T47D (cell line): ENCODE data around the gene LARP7.
"Not testable (repeated sequence)": the region's sequence is repeated elsewhere in the genome, so short reads cannot be mapped to it uniquely, and the experiment has no call there.

Experiments
- DNase-seq, 2 experiments: peaks; one replicate each; pipeline versions ENCODE4 v3.0.0 to v3.0.0-alpha.2; 2011 to 2012; ENCODE audit warnings: low read depth in 1 of 2, low spot score in 1 of 2
- JUND ChIP-seq: IDR thresholded peaks from 2 replicates; pipeline ENCODE4 v1.6.1; 2012; ENCODE audit warnings: low read depth
- in situ Hi-C: cut with HindIII; loops from 2 replicates; pipeline ENCODE4 v1.10.0; 2016; ENCODE audit warnings: low sequenced_read_pairs, low pct_unique_long_range_greater_than_20kb

The LARP7 gene

DNA sequence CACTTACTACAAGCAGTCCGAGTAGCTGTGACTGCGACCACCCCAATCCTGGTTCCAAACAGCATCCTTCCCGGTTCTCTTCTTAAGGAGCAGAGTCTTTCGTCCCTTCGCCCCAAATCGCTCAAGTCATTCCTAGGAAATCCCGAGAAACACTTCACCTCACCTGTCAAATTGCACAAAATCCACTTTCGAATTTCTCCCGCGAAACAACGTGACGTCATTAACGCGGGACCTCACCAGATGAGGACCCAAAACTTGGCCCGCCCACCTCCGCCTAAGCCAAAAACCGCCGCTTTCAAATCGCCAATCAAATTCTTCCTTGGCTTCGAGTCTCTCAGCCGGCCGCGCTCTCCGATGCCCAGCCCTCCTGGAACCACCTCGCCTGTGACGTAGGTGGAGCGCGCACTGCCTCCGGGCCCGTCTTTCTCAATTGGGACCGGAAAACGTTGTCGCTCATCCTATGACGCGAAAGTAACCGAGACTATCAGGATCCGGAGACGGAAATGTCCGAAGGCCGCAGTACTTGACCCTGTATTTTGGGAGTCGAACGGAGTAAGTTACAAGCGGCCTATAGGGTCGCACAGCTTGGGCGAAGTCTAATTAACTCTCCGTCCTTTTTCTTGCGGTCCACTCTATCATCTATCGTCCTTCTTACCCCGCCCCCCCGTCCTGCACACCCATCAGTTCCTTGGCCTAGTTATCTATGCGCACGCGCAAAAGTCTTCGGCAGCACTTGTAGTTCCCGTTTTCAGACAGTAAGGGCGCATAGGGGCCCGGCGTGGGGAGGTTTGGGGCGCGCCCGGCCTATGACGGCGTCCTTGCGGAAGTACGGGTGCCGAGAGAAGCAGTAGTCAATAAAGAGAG lies at the start of gene LARP7, which contains the start of gene ZGRF1:
LARP7 (plus strand) TSS at position 456 of the 864 bp plus-strand sequence. CDS start 7,527 bp downstream, outside the sequence.
ZGRF1 (minus strand) TSS at position 222 of the 864 bp plus-strand sequence. CDS start 3,733 bp downstream, outside the sequence.
- peak; percentile 44 to 98 for DNase-seq
- TF ChIP-seq JUND, result no peak
- in situ Hi-C loops, result no loop called here

DNA sequence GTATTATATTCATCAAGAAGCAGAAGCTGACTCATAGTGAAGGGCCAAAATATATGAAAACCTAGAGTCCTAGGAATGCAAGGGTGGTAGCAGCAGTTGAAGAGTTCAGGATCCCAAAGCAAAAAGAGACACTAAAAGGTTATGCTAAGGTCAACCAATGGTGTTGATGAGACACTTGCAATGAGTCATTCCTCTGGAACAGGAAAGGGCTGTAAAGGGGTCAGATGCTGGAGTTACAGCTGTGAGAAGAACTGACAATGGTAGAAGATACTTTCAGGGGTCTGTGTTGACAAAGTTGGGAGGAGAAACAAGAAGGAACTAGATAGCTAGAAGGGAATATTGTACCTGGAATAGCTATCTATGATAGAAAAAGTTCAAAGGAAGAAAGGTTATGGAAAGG lies 47.7 kb upstream of the LARP7 start:
- in situ Hi-C loops, result no loop called here
- no peak for TF ChIP-seq JUND
- no peak for DNase-seq

DNA sequence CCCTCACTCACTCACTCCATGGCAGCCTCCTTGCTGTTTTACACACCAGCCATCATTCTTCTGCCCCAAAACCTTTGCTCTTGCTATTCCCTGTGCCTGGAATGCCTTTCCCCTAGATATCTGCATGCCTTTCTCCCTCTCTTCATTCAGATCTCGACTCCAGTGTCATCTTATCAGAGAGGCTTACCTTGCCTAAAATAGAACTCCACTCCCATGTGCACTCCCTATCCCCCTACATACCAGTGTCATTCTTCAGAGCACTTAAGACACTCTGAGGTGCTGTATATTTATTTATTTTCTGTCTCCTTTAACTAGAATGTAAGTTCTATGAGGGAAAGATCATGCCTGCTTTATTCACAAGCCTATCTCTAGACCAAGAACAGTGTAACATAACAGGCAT lies 45.4 kb upstream of the LARP7 start:
- in situ Hi-C loops, result no loop called here
- TF ChIP-seq JUND, result no peak
- DNase-seq, result no peak

DNA sequence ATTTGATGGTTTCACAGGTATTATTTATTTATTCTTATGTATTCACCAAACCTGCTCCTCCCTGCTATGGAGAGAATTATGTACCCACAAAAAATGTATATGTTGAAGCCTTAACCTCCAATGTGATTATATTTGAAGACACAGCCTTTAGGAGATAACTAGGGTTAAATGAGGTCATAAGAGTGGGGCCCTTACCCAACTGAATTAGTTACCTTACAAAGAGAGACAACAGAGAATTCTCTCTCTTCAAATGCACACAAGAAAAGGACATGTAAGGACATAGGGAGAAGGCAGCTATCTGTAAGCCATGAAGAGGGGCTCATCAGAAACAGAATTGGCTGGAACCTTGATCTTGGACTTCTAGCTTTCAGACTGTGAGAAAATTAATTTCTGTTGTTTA lies 44.2 kb upstream of the LARP7 start:
- in situ Hi-C loops, result no loop called here
- no peak for DNase-seq
- no peak for TF ChIP-seq JUND

DNA sequence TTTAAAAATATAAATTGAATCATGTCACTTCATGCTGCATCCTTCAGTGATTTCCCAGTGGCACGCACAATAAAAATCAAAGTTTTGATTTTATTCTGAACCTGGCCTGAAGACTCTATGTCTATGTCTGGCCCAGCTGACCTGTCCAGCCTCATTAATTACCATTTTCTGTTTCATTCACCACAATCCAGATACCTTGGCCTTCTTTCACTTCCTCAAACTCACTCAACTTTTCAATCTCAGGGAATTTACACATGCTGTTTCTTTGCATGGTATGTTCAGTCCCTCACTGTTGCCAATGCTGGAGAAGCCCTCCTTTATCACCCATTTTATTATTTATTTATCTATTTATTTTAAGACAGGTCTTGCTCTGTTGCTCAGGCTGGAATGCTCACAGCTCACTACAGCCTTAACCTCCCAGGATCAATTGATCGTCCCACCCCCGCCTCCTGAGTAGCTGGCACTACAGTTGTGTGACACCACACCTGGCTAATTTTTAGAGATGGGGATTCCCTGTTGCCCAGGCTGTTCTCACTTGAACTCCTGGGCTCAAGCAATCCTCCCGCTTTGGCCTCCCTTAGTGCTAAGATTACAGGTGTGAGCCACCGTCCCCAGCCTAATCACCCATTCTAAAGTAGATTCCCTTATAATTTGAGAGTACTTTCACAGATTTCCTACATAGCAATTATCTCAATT lies 43.4 kb upstream of the LARP7 start:
- TF ChIP-seq JUND, result no peak
- in situ Hi-C loops, result no loop called here
- DNase-seq, result no peak

DNA sequence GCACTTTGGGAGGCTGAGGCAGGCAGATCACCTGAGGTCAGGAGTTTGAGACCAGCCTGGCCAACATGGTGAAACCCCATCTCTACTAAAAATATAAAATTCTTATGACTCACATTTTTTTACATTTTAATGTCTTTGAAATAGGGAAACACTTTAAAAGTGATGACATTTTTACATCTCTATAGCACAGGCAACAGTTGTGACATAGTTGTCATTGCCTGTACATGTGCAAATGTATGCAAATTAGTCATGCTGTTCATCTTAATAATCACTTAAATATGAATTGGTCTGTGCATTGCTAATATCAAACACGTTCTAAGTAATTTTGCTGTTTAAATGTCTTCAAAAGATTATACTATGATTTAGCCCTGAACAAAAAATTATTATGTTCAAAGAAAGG lies 42.0 kb upstream of the LARP7 start:
- no peak for DNase-seq
- in situ Hi-C loops, result no loop called here
- no peak for TF ChIP-seq JUND

DNA sequence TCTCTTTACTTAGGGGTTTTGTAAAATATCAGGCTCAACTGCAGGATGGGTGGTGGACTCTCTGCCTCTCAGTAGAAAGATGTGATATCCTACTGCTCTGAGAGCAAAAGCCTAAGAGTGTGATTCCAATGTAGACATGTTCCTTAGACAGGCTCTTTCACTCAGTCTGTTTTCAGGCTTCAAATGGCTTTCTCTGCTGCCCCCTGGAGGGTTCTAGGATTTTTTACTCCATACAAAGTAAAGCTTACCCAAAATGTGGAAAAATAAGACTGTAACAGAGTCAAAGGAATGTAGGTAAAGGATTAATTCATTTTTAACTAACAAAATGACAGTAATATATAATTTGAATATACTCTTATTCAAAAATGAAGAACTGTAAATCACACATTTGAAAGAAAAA lies 32.4 kb upstream of the LARP7 start:
- in situ Hi-C loops, result no loop called here
- DNase-seq, result peak; percentile 29 to 62
- no peak for TF ChIP-seq JUND

DNA sequence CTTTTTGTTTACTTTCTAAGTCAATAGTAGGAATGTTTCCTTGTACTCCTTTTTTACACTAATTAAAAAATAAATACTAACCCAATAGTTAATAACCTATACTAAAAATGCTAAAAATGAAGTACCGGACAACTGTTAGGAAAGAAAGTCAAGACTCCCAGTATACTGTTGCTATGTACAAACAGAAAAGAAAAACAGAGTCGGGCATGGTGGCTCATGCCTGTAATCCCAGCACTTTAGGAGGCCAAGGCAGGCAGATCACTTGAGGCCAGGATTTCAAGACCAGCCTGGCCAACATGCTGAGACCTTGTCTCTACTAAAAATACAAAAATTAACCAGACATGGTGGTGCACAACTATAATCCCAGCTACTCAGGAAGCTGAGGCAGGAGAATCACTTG lies 24.1 kb upstream of the LARP7 start:
- DNase-seq, in situ Hi-C loops: not testable (repeated sequence)

DNA sequence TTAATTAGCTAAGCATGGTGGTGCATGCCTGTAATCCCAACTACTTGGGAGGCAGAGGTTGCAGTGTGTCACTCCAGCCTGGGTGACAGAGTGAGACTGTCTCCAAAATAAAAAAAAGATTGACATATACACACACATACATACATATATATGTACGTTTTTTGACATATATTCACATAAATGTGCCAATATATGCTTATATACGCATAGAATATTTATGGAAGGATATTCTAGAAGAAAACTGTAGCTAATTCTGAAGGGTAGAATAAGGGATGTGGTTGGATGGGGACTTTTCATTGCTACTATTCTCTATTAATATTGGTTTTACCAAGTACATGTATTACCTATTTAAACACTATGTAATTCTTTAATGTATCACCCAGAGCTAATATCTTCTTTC lies 20.0 kb upstream of the LARP7 start:
- no peak for DNase-seq
- in situ Hi-C loops, result no loop called here
- no peak for TF ChIP-seq JUND

DNA sequence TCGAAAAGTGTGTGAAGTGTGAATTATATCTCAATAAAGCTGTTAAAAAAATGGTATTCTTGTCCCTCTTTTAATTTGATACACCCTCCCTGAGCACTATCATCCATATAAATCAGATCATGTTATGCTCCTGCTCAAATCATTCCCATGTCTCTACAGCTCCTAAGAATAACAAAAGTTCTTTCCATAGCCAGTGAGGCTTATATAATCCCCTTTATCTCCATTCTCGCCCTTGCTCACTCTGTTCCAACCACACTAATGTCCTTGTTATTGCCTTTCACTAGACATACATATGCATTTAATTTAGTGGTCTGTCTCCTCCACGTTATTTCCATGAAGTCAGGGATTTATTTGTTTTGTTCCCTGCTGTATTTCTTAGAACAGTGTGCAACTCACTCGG lies 10.7 kb upstream of the LARP7 start:
- TF ChIP-seq JUND, result no peak
- DNase-seq, result no peak
- in situ Hi-C loops, result no loop called here

DNA sequence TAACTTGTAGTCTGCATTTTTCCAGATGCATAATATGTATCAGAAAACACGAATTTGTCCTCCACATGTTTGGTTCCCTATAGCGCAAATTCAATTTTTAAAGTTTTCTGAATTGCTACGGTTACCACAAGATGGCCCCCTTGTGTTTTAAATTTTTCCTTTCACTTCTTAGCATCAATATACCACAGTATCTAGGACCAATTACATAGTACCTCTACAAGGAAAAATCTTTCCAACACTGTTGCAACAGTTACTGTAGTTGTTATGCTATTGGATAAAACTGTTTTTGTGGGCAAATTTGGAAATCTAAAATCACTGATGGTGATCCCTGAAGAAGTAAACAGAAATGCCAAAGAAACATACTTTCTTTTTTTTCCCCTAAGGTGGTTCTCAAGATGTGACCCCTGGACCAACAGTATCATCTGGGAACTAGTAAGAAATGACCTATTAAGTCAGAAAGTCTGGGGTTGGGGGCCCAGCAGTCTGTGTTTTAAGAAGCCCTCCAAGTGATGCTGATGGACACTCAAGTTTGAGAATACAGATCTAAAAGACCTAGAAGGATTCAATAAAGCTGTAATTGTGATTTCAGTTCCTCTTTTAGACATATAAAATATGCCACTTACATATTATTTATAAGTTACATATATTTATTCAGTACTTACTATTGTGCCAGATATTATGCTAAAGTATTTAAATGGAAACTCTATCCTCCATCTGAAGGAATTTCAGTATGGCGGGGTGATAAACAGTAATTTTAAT lies 3.3 kb upstream of the LARP7 start:
- no peak for TF ChIP-seq JUND
- in situ Hi-C loops, result no loop called here
- DNase-seq, result peak in 1 of 2 experiments; percentile 29

DNA sequence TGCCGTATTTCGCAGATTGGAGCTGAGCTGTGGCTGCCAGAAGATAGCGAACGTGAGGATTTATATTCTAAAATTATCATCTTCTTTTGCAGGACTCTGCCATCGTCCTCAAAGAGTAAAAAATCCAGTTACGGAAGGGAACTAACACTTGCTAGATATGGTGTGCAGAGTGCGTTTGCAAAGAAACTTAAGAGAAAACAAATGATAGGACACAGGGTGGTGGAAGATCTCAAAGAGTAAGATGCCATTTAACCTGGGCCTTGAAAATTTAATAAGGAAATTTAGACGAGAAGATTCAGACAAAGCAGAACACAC lies 566 bp downstream of the LARP7 start:
- no peak for TF ChIP-seq JUND
- DNase-seq, result no peak
- in situ Hi-C loops, result no loop called here

DNA sequence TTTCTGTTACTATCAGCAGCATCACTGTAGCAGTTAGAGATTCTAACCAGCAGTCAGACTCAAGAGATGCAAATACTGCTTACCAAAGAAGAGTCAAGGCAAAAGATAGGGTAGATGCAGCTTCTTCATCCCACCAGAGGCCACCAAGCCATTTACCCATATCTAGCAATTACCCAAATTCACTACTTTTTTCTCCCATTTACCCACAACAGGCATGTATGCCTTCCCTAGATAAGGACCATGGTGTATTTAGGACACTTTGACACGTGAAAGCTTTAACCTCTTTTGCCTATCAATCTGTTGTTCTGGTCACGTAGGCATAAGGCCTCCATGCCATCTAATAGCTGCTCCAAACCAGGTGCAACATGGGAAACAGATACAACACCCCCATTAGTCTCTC lies 5.6 kb downstream of the LARP7 start:
- TF ChIP-seq JUND, result no peak
- in situ Hi-C loops, result no loop called here
- no peak for DNase-seq

DNA sequence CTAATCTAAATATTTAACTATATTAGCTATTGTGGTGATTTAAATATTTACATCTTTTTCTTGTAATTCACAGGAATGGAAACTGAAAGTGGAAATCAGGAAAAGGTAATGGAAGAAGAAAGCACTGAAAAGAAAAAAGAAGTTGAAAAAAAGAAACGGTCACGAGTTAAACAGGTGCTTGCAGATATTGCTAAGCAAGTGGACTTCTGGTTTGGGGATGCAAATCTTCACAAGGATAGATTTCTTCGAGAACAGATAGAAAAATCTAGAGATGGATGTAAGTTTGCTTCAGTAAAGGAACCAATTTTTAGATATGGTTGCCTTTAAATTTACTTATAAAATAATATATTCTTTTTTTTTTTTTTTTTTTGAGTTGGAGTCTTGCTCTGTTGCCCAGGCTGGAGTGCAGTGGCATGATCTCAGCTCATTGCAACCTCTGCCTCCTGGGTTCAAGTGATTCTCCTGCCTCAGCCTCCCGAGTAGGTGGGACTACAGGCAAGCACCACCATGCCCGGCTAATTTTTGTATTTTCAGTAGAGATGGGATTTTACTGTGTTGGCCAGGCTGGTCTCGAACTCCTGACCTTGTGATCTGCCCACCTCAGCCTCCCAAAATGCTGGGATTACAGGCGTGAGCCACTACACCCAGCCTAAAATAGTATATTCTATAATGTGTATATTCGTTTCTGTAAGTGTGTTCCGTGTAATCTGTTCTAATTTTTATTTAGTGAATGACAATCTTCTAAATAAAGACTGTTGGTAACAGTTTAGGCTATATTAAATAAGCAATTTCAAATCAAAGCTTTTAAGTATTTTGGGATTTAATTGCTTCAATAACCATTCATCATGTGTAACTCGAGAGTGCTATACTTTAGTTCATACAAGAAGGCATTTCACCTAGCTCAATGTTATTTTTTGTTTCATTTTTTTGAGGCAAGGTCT lies 7.9 kb downstream of the LARP7 start:
- in situ Hi-C loops, DNase-seq: not testable (repeated sequence)
